Bronchial epithelial cell (primary cell): ENCODE results near the gene ELAC1. TPM values are rescaled to one million over a fixed set of nuclear protein-coding genes. Genes with fewer than 3 reads are reported as not detected.

Experiments used
- DNase-seq: peaks from one replicate; pipeline ENCODE4 v3.0.0-alpha.2; 2010; ENCODE audit warnings: low read depth
- FAIRE-seq: peaks from 2 replicates; lab custom pipeline; 2011; peaks lifted over from hg19 to GRCh38; lab: Jason Lieb, UNC
- H3K27me3 ChIP-seq: 2 replicates; pipeline ENCODE4 v1.5.1; 2011; ENCODE audit warnings: low read length; ENCODE audit not compliant: control insufficient read depth, insufficient read depth
- H3K36me3 ChIP-seq: 2 replicates; pipeline ENCODE4 v1.5.1; 2011; ENCODE audit warnings: low read length; ENCODE audit not compliant: control insufficient read depth, insufficient read depth
- H3K4me3 ChIP-seq: 2 replicates; pipeline ENCODE4 v1.5.1; 2011; ENCODE audit warnings: mild to moderate bottlenecking, low read depth, low read length, control low read depth
- CTCF ChIP-seq: IDR thresholded peaks from 2 replicates; pipeline ENCODE4 v1.5.1; 2011; ENCODE audit warnings: mild to moderate bottlenecking, moderate library complexity, low read length, control low read depth, inconsistent platforms; ENCODE audit not compliant: insufficient read depth, severe bottlenecking
- total RNA-seq: library from RNA; depleted of rRNA; stranded (reverse); fragments of >200 nt; gene quantifications from 2 replicates; pipeline ENCODE4 v1.2.1, GENCODE V29; 2014

Gene ELAC1
- total RNA-seq, 1 donor from 2014 or later: 2.6 TPM

GRCh38 chr18:51006061-51006818 lies 38.4 kb downstream of the ELAC1 start:
- Histone ChIP-seq H3K36me3 (no peaks in the 10 kb centered on the region), H3K4me3 (no peak overlapping the region), H3K27me3 (no peaks in the 10 kb centered on the region)
- TF ChIP-seq CTCF: no peak
- peak; percentile 49 for DNase-seq
- no peak for FAIRE-seq

GRCh38 chr18:51006948-51007789 lies 39.3 kb downstream of the ELAC1 start:
- TF ChIP-seq CTCF: no peak
- no peaks in the 10 kb centered on the region for H3K36me3 ChIP-seq
- DNase-seq: no peak
- no peaks in the 10 kb centered on the region for H3K27me3 ChIP-seq
- FAIRE-seq: no peak
- no peak overlapping the region for H3K4me3 ChIP-seq

- FAIRE-seq: no peak
- Histone ChIP-seq H3K4me3 (no peak overlapping the region), H3K27me3 (no peaks in the 10 kb centered on the region)
These were observed 39.9 kb downstream of the ELAC1 start for GRCh38 chr18:51007790-51008139.

GRCh38 chr18:51009072-51009471 lies 41.2 kb downstream of the ELAC1 start:
- Histone ChIP-seq H3K36me3 (no peaks in the 10 kb centered on the region), H3K4me3 (no peak overlapping the region), H3K27me3 (no peaks in the 10 kb centered on the region)
- peak; percentile 50 for FAIRE-seq
- TF ChIP-seq CTCF: no peak
- DNase-seq: peak; percentile 77

More at GRCh38 chr18:51007790-51008139, 39.9 kb downstream of the ELAC1 start:
- no peaks in the 10 kb centered on the region for H3K36me3 ChIP-seq
- no peak for TF ChIP-seq CTCF
- DNase-seq: no peak

- no peak for DNase-seq
- H3K36me3 ChIP-seq: no peaks in the 10 kb centered on the region
- TF ChIP-seq CTCF: no peak
- no peaks in the 10 kb centered on the region for H3K27me3 ChIP-seq
- no peak for FAIRE-seq
- H3K4me3 ChIP-seq: no peak overlapping the region
These were observed 42.4 kb downstream of the ELAC1 start for GRCh38 chr18:51010218-51010617.
